Measurements from ENCODE around the gene POLR3B. TPM values are rescaled to one million over a fixed set of nuclear protein-coding genes. Genes with fewer than 3 reads are reported as not detected.

The POLR3B gene
- total RNA-seq, 1 experiment from 2014 or later: 7.9 TPM

DNA sequence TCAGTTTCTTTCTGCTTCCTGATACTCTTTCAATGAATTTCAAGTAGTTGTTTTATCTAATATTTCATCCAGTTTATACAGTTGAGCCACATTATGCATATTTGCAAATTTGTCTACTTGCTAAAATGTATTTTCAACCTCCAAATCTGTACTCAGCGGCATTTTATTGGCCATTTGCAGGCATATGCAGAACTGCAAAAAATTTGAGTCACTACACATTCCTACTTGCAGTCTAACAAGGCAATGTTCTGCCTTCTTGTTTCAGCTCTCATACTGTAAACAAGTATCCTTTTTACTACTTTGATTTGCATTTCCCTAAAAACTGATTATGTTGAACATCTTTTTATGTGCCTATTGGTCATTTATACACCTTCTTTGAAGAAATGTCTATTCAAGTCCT, 55.0 kb downstream of the POLR3B start:
- no peak for DNase-seq (ENCODE audit: low spot score)

DNA sequence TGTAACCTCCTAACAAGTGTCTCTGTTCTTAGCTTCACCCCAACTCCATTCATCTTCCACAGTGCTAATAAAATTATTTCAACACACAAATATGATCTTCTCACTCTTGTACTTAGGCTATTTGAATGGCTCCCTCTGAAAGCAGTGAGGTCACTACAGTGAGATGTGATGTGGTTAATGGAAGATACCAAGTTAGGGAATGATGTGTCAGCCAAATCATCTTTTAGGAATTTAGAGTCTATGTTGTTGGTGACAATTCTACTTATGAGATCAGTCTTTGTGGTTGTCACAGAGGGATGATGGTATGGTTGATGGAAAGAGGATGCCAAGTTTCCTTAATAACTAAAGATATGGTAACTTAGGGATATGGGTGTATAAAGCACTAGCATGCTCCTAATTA, 57.6 kb downstream of the POLR3B start:
- DNase-seq (ENCODE audit: low spot score): peak; percentile 14

DNA sequence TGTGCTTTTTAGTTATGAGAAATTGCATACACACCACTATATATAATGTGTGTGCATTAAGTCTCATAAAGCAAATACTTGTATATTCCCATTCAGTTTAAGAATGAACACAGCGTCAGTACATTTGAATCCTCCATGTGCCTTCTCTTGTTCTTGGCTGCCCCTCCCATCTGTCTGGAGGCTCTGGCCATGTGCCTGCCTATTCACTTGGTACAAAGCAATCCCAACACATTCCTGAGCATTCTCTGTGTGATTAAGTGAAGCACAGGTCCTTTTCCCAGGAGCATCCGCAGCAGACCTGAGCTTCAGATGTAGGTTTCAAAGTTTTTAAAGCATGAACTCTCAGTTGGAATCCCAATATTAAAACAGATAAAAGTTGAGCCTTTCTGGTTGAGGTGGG, 58.7 kb downstream of the POLR3B start:
- no peak for DNase-seq (ENCODE audit: low spot score)

DNA sequence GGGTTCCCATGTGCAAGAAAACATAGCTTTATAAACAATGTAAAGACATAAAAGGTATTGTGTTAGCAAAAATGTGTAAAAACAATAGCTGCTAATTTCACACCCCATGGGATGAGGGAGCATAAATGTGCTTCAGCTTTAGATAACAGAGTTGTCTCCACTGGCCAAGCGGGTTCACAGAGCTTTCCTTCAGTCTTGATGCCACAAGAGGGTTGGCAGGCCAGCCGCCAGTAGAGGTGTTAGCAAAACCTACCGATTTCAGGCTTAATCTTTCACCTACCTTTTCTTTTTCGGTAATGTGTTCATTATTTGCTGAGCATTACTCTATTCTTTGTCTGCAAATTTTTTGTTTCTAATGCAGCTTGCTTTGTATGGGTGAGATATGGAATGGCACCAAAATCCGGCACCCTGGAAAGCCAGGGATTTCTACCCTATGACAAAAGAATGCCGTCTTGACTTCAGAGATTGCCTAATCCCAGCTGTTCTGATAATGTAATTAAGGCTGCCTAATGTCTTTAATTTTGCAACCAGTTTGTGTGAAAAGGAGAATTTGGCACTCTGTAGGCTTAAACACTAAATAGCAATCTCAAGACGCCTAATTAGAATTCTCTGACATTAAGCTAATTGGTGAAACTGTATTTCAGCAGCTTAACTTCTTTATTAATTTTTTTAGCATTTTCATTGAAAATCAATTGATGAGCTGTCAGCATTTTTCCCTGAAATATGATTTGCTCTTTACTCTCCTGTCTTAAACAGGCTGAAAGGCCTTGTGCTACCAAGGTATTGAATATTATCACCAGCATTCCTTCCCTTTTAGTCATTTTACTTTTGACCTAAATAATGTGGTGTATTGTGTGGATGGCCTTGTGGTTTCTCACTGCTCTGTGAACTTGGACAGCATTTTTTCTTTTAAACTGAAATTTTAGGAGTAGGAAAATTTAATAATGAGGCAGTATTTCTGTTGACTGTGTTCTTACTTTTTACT, 60.7 kb downstream of the POLR3B start:
- peak; percentile 56 for DNase-seq (ENCODE audit: low spot score)

DNA sequence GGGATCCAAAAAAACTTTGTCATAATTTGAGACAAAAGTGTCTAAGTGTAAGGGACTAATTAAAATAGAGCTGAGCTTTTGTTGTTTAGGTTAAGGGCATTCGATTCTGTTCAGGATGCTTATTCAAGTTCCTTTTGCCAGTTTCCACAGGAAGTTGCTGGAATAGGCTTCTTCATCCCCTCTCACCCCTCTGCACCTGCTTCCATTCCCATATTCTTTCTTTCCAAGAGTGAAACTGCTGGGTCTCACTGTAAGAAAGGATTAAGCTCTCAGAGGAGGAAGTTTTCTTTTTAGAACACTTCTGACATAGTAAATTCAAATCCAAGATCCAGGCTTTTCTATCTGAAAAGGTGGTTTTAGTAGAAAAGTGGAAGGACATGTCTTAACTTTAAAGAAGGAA, 61.4 kb downstream of the POLR3B start:
- no peak for DNase-seq (ENCODE audit: low spot score)

DNA sequence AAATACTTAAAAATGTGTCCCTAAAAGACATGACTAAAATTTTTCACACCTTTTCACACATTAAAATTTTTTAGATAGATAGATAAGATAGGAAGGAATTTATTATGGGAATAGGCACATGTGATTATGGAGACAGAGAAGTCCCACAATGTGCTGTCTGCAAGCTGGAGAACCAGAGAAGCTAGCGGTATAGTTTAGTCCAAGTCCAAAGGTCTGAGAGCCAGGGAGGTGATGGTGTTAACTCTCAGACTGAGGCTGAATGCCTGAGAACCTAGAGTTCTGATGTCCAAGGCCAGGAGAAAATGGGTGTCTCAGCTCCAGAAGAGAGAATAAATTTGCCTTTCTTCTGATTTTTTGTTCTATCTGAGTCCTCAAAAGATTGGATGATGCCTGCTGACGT, 65.7 kb downstream of the POLR3B start:
- no peak for DNase-seq (ENCODE audit: low spot score)

DNA sequence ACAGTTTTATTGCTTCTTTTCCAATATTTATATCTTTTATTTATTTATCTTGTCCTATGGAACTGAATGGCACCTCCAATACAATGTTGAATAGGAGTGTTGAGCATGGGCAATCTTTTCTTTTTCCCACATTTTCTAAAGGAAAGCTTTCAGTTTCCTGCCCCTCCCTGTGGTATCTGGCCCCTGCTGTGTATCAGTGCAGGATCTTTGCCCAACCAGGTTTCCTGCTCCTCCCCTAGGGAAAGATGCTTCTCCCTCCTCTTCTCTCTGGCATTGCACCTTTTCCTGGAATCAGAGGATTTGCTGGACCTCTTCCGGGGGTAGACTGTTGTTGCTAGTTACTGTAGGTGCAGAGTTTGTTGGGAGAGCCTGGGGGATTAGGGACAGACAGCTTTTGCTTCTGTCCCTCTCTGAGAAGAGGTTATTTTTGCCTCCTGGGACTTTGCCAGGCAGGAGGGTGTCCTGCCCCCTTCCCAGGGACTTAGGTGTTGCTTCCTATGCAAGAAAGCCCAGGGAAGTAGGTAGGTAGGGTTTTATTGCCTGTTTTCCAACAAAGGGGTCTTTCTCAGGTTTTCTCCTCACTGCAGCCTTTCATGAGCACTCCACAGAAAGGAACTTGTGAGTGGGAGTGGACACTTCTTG, 67.6 kb downstream of the POLR3B start:
- no peak for DNase-seq (ENCODE audit: low spot score)

DNA sequence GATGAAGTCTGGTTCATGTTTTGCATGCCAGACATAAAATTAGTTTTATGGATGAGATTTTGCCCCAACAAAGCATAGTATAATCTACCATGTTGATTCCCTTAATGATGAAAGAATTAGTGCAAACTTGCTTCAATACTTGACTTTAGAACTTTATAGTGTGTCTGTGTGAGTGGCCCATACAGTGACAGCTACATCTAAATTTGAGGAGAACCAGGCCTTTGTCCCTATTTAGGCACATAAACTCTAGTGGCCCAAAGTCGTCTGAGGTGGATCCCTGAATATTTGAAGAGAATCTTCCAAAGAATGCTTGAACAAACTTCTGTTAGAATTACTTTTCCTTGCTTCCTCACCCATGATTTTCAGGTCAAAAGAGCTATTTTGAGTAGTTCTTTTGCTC, 70.4 kb downstream of the POLR3B start:
- DNase-seq (ENCODE audit: low spot score): no peak

DNA sequence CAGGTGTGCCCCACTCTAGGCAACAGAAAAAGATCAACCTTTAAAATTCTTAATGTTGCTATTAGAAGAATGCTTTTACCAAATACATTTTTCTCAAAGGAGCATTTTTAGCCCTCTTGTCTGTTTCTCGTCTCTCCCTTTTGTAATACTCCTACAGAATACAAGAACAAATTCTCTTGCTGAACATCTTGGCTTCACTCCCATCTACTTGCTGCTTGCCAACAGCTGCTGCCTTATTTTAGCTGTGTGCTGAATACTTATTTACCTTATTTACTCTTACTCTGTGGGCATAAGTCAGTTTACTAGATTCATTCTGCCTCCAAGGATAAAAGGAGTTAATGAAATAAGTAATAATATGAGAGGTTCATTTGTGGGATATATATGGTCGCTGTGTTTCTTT, 70.8 kb downstream of the POLR3B start:
- DNase-seq (ENCODE audit: low spot score): no peak

DNA sequence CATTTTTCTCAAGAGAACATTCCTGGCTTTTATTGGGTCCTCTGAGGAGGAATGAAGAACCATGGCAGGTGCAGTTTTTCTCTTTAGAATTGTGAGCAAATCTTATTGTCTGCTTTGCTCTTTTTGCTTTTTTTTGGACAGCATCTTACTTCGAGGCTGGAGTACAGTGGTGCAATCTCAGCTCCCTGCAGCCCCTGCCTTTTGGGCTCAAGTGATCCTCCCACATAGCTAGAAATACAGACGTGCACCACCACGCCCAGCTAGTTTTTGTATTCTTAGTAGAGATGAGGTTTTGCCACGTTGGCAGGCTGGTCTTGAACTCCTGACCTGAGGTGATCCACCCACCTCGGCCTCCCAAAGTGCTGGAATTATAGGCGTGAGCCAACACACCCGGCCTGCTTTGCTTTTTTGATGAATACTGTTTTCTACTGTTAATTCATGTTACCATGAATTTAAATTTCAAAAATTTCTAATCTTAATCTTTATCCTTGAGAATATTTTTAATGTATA, 71.5 kb downstream of the POLR3B start:
- no peak for DNase-seq (ENCODE audit: low spot score)

DNA sequence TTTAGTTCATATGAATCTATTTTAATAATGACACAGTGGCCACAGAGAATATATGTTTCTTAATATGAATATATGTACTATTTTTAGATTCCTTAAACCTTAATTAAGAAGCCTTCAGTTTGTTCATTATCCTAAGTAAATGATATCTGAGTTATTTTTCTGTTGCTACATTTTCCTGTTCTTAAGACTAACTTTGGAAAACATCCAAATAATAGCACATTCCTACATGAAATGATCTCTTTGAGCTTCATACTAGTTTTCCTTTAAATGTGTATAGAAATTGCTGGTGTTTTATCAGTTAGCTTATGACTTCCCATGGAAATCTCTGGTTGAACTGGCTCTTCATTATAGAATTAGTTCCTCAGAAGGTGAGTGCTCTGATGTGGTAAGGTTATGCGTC, 72.1 kb downstream of the POLR3B start:
- DNase-seq (ENCODE audit: low spot score): no peak

DNA sequence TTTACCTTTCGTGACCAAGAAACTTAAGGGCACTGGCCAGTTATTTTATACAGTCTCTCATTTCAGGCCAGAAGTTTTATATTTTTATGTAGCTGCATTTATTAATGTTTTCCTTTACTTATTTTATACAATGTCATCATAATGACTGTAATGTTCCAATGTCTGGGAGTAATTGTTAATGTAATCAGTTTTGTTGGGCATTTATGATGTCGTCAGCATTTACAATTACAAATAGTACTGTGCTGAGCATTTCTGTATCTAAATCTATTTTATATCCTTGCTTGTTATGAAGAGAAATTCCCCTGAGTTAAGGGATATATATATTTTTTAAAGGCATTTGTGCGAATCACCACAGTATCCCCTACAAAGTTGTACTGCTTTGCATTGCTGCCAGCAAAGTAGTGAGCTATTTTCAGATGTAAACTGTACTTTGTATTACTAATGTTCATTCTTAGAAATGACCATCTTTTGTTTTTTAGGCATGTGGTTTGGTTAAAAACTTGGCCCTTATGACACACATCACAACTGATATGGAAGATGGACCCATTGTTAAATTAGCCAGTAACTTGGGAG, 74.4 kb downstream of the POLR3B start:
- no peak for DNase-seq (ENCODE audit: low spot score)

DNA sequence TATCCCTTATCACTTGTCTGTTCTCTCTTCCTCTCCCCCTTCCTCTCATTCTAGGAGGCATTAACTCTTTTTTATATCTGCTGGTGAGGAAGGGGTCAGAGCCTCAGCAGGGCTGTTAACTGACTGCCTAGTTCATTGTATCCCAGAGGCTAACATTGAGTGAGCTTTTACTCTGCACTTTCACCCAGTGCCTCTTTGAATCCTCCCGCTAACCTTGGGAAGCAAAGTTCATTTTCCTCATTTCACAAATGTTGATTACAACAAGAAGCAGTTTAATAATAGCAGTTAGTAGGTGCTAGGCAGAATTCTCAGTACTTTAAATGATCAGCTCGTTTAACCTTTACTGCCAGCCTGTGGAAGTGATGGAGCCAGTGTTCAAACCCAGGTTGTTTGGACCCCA, 75.5 kb downstream of the POLR3B start:
- no peak for DNase-seq (ENCODE audit: low spot score)

DNA sequence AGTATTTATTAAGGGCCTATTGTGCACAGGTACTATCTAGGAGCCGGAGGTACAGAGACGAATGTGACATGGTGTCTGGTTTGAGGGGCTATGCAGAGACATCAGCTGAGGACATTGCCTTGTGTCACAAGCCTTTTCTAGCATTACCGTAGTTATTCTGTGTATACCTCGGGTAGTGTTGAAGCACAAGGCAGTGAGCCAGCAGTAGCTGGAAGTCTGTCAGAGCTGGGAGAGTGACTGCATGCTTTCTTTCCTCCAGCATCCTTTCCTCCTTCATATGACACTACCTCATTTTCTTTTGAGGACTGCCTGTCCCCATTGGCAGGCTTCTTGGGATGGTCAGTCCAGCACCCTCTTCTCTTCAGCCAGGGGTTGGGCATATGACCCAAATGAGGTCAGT, 77.0 kb downstream of the POLR3B start:
- DNase-seq (ENCODE audit: low spot score): no peak

DNA sequence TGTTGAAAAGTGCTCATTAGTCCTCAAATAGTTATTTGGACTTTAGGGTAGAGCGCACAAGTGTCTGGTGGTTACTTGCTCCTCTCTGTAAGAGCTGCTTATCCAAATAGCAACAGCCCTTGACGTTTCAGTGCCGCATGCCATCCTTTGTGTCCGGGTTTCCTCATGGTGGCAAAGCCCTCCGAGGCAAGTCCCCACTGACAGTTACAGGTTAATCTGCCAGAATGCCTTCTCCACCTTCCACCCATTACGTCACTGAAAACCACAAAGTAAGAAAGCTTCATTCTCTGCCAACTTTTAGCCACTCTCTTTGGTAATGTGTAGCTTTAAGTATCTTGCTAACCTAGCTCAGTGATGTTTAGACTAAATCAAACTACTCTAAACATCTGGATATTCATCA, 78.6 kb downstream of the POLR3B start:
- peak; percentile 67 for DNase-seq (ENCODE audit: low spot score)

DNA sequence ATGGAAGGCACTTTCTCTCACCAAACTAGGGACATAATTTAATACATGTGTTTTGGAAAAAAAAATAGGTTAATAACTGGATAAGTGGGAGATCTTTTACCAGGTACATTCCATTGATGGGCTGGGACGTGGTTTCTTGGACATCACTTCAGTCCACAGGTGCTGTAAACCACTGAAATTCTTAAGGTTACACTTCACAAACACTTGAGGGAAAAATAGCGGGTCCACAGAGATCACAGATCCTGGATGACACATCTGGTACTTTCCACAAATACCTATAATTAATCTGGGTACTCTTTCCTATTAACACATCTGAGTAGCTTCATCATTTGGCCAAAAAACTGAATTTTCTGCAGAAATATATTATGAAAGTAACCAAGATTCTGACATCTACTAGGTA, 85.0 kb downstream of the POLR3B start:
- no peak for DNase-seq (ENCODE audit: low spot score)

DNA sequence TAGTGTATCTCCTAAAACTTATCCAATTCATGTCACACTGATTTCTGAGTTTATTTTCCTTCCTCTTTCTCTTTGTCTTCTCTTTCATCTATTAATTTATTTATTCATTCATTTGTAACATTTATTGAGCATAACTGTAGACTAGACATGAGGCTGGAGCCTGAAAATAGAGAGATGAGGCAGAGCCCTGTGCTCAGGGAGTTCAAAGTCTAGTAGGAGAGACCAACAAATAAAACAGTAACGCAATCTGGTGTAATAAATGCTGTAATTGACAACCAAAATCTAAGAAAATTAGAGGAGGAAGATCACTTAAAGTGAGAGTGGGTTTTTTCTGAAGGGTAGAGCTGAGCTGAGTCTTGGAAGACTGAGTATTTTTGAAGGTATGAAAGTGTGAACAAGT, 87.5 kb downstream of the POLR3B start:
- DNase-seq (ENCODE audit: low spot score): no peak

DNA sequence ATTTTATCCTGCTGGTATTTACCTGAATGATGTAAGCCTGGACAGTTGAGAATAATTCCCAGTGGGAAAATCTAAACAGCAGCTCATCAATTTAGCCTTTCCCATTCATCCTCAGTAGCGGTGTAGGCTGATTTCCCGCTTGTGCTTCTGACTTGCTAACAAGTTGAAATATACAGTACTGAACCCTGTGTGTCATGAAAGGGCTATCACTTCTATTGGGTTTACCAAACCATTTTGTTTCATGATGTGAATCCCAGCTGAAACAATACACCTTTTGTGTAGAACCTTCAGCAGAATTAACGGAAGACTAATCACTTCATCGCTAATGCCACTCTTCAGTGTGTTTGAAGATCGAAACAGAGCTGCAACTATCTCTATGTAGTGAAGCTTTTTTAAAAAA, 88.4 kb downstream of the POLR3B start:
- no peak for DNase-seq (ENCODE audit: low spot score)

DNA sequence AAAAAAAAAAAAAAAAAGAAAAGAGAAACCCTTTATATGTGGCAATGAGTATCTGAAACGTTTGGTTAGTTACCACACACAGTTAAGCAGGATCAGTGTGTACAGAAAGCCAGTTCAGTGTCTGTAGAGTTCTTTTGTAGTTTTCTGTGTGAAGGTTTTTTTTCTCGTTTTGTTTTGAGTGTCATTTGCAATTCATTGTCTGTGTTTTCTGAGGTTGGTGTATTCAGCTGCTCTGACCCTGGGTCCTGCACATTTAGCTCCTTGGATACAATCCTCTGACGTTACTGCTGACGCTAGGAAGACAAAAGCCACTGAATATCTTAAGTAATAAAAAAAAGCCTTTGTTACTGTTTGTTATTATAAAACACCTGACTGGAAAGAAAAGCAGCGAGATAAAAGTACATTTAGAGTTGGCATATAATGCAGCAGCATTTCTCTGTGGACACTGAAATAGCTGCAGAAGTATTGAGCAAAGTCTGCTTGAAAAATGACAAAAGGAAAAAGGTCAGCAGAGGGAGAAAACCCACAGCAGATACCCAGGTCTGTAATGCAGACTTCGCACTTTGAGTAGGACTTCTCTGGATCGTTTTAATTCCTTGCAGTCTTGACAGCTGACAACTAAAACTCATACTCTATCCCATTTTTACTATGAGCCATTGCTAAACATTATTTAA, 89.0 kb downstream of the POLR3B start:
- DNase-seq (ENCODE audit: low spot score): no peak

DNA sequence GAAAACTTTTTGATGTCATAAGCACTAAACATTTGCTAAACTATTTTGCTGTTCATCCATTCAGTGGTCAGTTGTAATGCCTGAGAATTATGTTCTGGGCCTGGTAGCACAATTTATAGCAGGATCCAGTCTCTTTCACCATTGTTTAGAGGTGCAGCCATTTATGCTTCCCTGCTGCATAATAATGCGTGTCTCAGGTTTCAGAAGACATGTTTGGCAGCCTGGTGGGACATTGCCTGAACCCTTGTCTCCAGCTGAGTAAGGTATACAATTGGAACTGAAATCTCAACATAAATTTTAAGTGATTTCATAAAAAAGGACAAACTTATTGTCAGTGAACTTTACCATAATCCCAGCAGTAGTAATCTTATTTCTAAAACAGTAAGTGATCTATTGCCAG, 94.8 kb downstream of the POLR3B start:
- DNase-seq (ENCODE audit: low spot score): no peak

DNA sequence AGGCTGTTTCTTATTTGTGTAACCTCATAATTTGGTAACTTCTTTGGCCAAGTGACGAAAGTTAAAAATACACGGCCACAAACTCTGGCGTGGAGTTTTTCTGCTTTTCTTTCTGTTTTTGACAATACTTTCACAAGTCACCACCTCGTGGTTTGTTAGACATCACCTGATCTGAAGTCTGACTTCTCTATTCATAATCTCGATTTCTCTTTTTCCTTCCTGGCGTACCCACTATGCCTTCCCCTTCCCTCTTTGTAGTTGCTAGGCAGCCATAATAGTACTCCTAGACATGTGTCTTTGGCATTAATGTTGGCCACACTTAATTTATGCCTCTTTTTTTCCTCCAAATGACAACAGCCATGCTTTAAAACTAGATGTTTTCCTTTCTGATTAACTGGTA, 97.6 kb downstream of the POLR3B start:
- no peak for DNase-seq (ENCODE audit: low spot score)

DNA sequence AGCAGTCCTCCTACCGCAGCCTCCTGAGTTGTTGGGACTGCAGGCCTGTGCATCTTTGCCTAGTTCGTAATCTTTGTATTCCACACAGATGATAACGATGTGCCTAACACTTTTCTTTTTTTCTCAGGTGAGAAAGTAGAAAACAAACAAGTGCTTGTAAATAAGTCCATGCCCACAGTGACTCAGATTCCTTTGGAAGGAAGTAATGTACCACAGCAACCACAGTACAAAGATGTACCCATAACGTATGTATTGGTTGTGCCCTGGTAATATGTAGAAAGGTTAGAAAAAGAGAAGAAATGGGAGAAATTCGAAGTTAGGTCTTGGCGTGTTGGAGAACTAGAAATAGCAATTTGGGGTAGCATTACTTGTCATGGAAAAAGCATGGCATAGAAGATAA, 101.6 kb downstream of the POLR3B start:
- DNase-seq (ENCODE audit: low spot score): no peak
